GM18867 (cell line): Measurements from ENCODE around the gene LGALS9.

Source experiments
- ATAC-seq: cut with Tn5 transposase; IDR thresholded peaks from one replicate; pipeline ENCODE4 v1.9.1; 2021; ENCODE audit warnings: mild to moderate bottlenecking, moderate library complexity; ENCODE audit not compliant: unreplicated experiment

LGALS9 gene

GRCh38 chr17:27602721-27603420 lies 28.1 kb upstream of the LGALS9 start:
- ATAC-seq = no peak

GRCh38 chr17:27603421-27603770 lies 27.6 kb upstream of the LGALS9 start:
- no peak for ATAC-seq

- no peak for ATAC-seq
Measured at GRCh38 chr17:27603880-27604794, 26.9 kb upstream of the LGALS9 start.

GRCh38 chr17:27605409-27605808 lies 25.6 kb upstream of the LGALS9 start:
- no peak for ATAC-seq

GRCh38 chr17:27607521-27608091 lies 23.4 kb upstream of the LGALS9 start:
- no peak for ATAC-seq

- ATAC-seq = no peak
Measured at GRCh38 chr17:27608328-27609230, 22.4 kb upstream of the LGALS9 start.

GRCh38 chr17:27609611-27610303 lies 21.2 kb upstream of the LGALS9 start:
- no peak for ATAC-seq

- ATAC-seq = no peak
Measured at GRCh38 chr17:27610304-27610677, 20.7 kb upstream of the LGALS9 start.

GRCh38 chr17:27612160-27612770 lies 18.7 kb upstream of the LGALS9 start:
- no peak for ATAC-seq

- no peak for ATAC-seq
Measured at GRCh38 chr17:27613433-27613832, 17.6 kb upstream of the LGALS9 start.

GRCh38 chr17:27615121-27615520 lies 15.9 kb upstream of the LGALS9 start:
- no peak for ATAC-seq

GRCh38 chr17:27616414-27616813 lies 14.6 kb upstream of the LGALS9 start:
- ATAC-seq = no peak

- no peak for ATAC-seq
Measured at GRCh38 chr17:27618417-27618816, 12.6 kb upstream of the LGALS9 start.

- no peak for ATAC-seq
Measured at GRCh38 chr17:27620721-27621120, 10.3 kb upstream of the LGALS9 start.

GRCh38 chr17:27621536-27621935 lies 9.5 kb upstream of the LGALS9 start:
- ATAC-seq = no peak

- ATAC-seq = no peak
Measured at GRCh38 chr17:27621942-27622559, 8.9 kb upstream of the LGALS9 start.

- ATAC-seq = no peak
Measured at GRCh38 chr17:27622986-27623385, 8.0 kb upstream of the LGALS9 start.

GRCh38 chr17:27623614-27624013 lies 7.4 kb upstream of the LGALS9 start:
- no peak for ATAC-seq

- no peak for ATAC-seq
Measured at GRCh38 chr17:27624539-27624938, 6.4 kb upstream of the LGALS9 start.
